Cerebellar nuclear complex (tissue), 1 donor: ENCODE data around the gene SCN4B.

Experiments used
- DNase-seq, 2 experiments: peaks; one replicate each; lab custom pipeline; 2025; lab: John Stamatoyannopoulos, UW

SCN4B gene

GRCh38 chr11:118129471-118130172, 23.0 kb downstream of the SCN4B start:
- DNase-seq = no peak

DNA sequence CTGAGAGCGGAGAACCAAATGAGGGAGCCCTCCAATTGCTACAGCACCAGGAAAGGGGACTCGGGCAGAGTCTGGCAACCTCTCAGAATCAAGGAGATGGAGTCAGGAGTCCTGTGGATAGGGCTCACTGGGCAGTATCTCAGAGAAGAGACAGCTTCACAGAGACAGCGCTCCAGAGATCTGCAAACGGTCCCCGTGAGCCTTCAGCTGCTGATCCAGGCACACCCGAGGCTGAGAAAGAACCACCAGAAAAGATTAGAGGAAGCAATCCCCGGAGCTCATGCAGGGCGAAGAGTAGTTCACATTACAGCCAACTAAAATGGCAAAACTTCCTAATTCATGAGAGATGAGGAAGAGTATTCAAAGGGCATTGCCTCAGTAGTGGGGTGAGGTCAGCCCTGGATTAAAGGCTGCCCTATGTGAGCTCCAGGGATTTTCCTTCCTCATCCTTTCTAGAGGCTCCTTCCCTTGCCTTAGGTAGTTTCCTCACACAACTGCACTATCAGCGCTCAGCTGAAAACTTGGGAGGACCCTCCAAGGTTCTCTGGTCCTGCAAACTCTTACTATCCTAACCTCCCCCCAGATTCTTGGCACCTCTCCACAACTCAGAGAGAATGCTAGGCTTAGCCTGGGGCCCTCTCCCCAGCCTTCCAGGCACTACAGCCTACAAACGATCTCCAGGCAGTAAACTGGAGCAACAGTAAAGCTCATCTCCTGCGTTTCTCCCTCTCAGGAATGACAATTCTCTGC, 23.7 kb downstream of the SCN4B start:
- DNase-seq = no peak

DNA sequence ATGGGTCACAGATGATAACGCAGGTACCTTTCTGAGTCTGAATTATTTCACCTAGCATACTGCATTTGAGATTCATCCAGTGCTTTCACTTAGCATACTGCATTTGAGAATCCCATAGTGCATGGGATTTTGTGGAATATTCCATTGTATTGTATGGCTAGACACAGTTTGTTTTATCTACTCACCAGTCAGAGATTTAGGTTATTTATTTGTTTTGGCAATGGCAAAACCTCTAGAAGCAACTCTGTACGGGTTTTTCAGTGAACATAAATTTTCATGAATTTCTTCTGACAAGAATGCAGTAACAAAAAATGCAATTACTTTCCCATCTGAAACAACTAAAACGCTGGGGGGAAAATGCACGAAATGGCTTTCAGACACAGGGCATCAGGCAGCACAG, 24.3 kb downstream of the SCN4B start:
- DNase-seq = no peak

- no peak for DNase-seq
Observed at GRCh38 chr11:118126082-118126838, 26.4 kb downstream of the SCN4B start.

DNA sequence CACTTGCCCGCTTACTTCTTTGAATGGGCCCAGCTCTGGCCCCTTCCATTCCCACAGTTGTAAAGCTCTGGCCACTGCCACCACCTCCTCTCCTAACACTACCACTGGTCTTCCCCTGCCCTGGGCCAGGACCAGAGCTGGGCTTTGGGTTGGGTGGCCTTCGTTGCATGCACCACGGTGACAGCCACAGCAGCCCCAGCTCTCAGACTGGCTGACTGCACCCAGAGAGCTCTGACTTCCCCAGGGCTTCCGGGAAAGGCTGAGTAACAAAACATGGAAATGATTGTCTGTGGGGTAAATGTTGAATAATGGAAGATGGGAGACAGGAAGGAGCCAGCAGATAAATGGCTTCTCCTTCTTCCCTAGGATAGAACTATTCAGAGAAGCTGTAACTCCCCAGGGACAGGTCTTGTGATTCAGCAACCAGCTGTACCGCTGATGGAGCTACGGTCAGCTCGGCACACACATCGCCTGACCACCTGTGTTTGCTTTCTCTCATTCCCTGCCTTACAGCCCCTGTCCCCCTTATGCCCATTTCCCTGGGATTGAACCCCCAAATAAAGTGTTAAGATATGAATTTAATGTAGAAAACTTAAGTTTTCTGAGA, 27.6 kb downstream of the SCN4B start:
- DNase-seq = no peak

DNA sequence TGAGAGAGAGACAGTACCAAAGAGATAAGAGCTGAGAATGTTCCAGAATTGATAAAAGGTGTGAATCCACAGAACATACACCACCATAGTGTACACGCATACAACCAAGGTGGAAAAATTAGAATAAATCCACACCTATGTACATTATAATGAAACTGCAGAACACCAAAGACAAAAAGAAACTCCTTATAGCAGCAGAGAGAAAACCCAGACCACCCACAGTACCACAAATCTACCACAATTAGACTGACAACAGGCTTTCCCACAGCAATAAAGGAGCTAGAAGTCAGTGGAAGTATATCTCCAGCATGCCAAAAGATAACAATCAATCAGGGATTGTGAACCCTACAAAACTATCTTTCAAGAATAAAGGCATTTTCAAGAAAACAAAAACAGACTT, 31.8 kb downstream of the SCN4B start:
- no peak for DNase-seq

DNA sequence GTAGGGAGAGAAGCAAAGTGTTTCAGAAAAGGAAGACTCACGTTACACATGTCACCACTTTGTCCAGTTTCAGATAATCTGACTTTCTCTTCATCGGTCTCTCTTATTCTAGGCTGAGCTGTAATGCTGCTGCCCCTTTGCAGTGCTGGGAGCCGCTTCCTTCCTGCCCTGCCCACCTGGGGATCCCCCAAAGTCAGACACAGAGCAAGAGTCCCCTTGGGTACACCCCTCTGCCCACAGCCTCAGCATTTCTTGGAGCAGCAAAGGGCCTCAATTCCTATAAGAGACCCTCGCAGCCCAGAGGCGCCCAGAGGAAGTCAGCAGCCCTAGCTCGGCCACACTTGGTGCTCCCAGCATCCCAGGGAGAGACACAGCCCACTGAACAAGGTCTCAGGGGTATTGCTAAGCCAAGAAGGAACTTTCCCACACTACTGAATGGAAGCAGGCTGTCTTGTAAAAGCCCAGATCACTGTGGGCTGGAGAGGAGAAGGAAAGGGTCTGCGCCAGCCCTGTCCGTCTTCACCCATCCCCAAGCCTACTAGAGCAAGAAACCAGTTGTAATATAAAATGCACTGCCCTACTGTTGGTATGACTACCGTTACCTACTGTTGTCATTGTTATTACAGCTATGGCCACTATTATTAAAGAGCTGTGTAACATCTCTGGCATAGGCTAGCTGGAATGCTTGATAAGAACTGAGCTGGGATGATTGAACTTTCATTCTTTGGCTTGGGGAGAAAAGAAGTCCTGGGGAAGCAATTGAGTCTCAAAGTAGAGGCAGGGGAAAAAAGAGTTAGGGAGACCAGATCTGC, 34.6 kb downstream of the SCN4B start:
- no peak for DNase-seq

DNA sequence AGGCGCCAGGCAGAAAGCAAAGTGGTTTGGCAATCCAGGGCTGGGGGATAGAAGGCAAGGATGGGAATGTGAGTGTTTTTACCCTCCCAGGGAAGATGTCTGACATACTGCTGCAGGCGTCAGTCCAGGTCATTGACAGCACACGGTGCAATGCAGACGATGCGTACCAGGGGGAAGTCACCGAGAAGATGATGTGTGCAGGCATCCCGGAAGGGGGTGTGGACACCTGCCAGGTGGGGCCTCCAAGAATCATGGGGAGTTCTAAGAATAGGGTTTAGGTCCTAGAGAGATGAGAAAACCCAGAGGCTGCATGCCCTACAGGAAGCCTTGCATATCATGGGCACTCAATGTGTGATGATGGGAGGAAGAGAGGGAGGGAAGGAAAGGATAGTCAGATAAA, 37.6 kb downstream of the SCN4B start:
- DNase-seq = no peak

DNA sequence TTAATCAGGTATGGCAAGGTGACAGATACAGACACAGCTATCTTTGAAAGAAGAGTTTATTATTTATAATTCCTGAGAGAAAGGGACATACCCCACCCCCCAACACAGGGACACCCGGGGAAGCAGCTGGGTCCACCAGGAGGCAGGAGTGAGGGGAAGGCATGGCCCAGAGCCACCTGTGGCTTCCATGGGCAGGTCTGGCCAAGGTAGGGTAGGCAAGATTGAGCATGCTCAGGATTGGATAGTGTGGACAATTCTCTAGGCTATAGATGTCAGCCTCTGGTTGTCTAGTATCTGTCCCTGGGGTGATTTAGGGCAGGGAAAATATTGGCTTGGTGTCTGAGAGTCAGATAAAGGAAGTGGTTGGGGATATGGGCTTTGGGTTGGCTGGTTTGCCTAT, 38.4 kb downstream of the SCN4B start:
- no peak for DNase-seq

GRCh38 chr11:118112711-118113430, 39.8 kb downstream of the SCN4B start:
- no peak for DNase-seq

GRCh38 chr11:118111744-118112035, 40.9 kb downstream of the SCN4B start:
- DNase-seq = no peak

GRCh38 chr11:118111019-118111743, 41.4 kb downstream of the SCN4B start:
- DNase-seq = no peak

GRCh38 chr11:118109231-118109630, 43.4 kb downstream of the SCN4B start:
- no peak for DNase-seq

DNA sequence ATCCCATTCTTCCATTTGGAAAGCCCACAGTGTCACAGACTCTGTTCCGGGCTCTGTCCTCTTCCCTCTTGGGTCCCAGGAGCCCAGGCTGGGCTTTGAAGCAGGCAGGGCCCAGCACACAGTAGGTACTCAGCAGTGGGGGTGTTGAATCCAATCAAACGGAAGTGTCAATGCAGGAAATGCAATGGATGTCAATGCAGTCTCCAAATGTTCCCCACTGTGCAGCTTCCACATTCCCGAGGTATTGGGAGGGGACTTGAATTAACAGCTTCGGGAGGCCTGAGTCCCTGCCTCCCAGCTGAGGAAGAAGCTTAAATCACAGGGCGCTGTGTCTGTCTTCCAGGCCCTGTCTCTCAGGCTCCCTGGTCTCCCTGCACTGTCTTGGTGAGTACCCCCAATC, 44.1 kb downstream of the SCN4B start:
- no peak for DNase-seq

GRCh38 chr11:118106789-118107335, 45.8 kb downstream of the SCN4B start:
- DNase-seq = no peak

- DNase-seq = no peak
Observed at GRCh38 chr11:118105657-118106305, 46.8 kb downstream of the SCN4B start.

- no peak for DNase-seq
Observed at GRCh38 chr11:118104491-118104890, 48.1 kb downstream of the SCN4B start.

- no peak for DNase-seq
Observed at GRCh38 chr11:118102721-118103261, 49.8 kb downstream of the SCN4B start.

DNA sequence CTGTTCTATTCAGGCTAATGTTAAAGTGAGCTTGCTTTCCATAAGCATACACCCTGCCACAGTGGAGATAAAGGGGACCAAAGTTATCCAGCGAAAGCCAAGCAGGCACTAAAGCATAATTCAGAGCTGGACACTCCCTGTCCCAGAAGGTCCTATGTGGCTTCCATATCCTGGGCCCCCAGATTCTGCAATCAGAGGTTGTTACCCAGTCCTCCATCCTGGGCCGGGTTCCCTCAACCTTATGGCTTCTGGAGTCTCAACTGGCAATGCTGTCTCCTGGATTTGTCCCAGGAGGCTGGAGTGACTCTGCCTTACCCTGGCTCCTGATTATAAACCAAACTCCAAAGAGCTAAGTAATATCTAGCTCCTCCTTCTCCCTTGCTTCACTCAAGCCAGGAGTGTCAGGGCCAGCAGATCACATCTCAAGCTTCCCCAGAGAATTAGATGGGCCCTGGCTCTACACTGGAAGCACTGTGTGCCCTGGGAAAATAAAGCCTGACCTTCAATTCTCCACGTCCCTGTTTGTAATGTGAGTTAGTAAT, 51.9 kb downstream of the SCN4B start:
- no peak for DNase-seq
